Duodenal mucosa (tissue), 2 donors: ENCODE data around the gene UNC5B.

Source experiments
- H3K27ac ChIP-seq: one replicate; pipeline ENCODE4 v1.7.0; 2013; ENCODE audit warnings: low read depth, low read length
- H3K27me3 ChIP-seq, 2 donors: one replicate each; pipeline ENCODE4 v1.7.0; 2013; ENCODE audit warnings: low read length in 2 of 2, control low read depth in 1 of 2; ENCODE audit not compliant: insufficient read depth in 2 of 2, control insufficient read depth in 1 of 2
- H3K36me3 ChIP-seq, 2 donors: one replicate each; pipeline ENCODE4 v1.7.0; 2013; ENCODE audit warnings: low read length in 2 of 2, control low read depth in 1 of 2; ENCODE audit not compliant: insufficient read depth in 2 of 2, control insufficient read depth in 1 of 2
- H3K4me1 ChIP-seq, 2 donors: one replicate each; pipeline ENCODE4 v1.7.0; 2013; ENCODE audit warnings: low read length in 2 of 2, control low read depth in 1 of 2; ENCODE audit not compliant: insufficient read depth in 2 of 2, control insufficient read depth in 1 of 2
- H3K4me3 ChIP-seq, 2 donors: one replicate each; pipeline ENCODE4 v1.7.0; 2013; ENCODE audit warnings: low read length in 2 of 2, low read depth in 1 of 2
- H3K9ac ChIP-seq, 2 donors: one replicate each; pipeline ENCODE4 v1.7.0; 2013; ENCODE audit warnings: low read length in 2 of 2, low read depth in 1 of 2
- H3K9me3 ChIP-seq, 2 donors: one replicate each; pipeline ENCODE4 v1.7.0; 2013; ENCODE audit warnings: low read length in 2 of 2, control low read depth in 1 of 2; ENCODE audit not compliant: control insufficient read depth in 1 of 2

UNC5B gene

GRCh38 chr10:71251319-71251718, 38.9 kb downstream of the UNC5B start:
- Histone ChIP-seq H3K27me3 (no peaks in the 10 kb centered on the region), H3K4me1 (peaks cover 55% of the 10 kb centered on the region in 2 donors), H3K27ac (no peak overlapping the region), H3K9me3 (no peaks in the 10 kb centered on the region), H3K9ac (no peak overlapping the region), H3K4me3 (no peak overlapping the region), H3K36me3 (no peaks in the 10 kb centered on the region)

- H3K27ac ChIP-seq, result no peak overlapping the region
- no peaks in the 10 kb centered on the region for H3K36me3 ChIP-seq
- H3K9me3 ChIP-seq, result no peaks in the 10 kb centered on the region
- H3K9ac ChIP-seq, result peak overlapping the region in 1 of 2 donors; percentile 14
- H3K27me3 ChIP-seq, result no peaks in the 10 kb centered on the region
- peaks cover 54 to 55% of the 10 kb centered on the region in 2 donors for H3K4me1 ChIP-seq
- no peak overlapping the region for H3K4me3 ChIP-seq
Measured at GRCh38 chr10:71252220-71252619, 39.9 kb downstream of the UNC5B start.

GRCh38 chr10:71253981-71254818, 41.8 kb downstream of the UNC5B start:
- Histone ChIP-seq H3K27me3 (no peaks in the 10 kb centered on the region), H3K9ac (no peak overlapping the region), H3K36me3 (no peaks in the 10 kb centered on the region), H3K27ac (no peak overlapping the region), H3K4me3 (no peak overlapping the region), H3K4me1 (peaks cover 49% of the 10 kb centered on the region in 2 donors), H3K9me3 (no peaks in the 10 kb centered on the region)

DNA sequence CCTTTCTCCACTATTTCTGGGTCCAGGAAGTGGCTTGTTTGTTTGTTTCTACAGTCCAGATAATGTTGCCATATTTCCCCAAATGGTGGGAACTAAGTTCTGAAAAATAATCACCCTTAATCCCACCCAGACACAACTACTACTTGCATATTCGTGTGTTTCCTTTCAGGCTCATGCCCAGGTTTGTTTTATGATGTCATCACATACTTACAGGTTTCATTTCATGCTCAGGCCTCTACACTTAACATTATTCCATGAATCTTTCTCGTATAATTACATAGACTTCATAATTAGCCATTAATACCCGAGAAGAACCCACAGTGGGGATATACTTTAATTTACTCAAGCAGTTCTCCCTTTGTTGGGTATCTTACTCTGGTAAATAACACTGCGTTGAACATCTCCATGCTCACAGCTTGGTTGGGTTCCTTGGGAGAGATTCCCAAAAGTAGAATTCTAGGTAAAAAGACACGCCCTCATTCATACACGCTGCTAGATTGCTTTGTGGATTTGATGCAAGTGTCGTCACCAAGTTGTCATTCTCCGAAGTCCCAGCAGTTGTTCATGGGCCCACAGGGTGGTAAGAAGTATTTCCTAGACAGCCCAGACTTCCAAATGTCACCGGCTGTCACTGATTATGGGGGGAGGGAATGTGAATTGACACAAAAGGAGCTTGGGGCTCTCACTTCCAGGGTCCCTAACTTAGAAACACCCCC, 42.6 kb downstream of the UNC5B start:
- Histone ChIP-seq H3K9ac (no peak overlapping the region), H3K9me3 (no peaks in the 10 kb centered on the region), H3K4me1 (peaks cover 54% of the 10 kb centered on the region in 2 donors), H3K27me3 (no peaks in the 10 kb centered on the region), H3K36me3 (no peaks in the 10 kb centered on the region), H3K4me3 (no peak overlapping the region), H3K27ac (no peak overlapping the region)

DNA sequence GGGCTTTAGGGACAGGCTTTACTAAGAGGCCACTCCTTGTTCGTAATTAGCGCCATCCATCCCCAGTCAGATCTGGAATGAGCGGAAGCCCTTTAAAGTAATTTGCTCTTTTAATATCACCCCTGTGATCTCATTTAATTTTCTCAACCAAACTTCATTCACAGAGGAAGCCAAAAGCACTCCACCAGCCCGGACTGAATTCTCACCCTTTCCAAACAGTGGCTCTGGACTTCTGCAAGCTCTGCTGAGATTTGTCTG, 43.1 kb downstream of the UNC5B start:
- H3K4me1 ChIP-seq, result peaks cover 59% of the 10 kb centered on the region in 2 donors
- H3K9ac ChIP-seq, result no peak overlapping the region
- H3K9me3 ChIP-seq, result no peaks in the 10 kb centered on the region
- H3K27ac ChIP-seq, result no peak overlapping the region
- H3K4me3 ChIP-seq, result no peak overlapping the region
- H3K36me3 ChIP-seq, result no peaks in the 10 kb centered on the region
- H3K27me3 ChIP-seq, result no peaks in the 10 kb centered on the region

- Histone ChIP-seq H3K4me1 (peaks cover 59 to 60% of the 10 kb centered on the region in 2 donors), H3K36me3 (no peaks in the 10 kb centered on the region), H3K9ac (no peak overlapping the region), H3K4me3 (peak overlapping the region in 1 of 2 donors; percentile 19), H3K27me3 (no peaks in the 10 kb centered on the region), H3K9me3 (no peaks in the 10 kb centered on the region), H3K27ac (no peak overlapping the region)
Measured at GRCh38 chr10:71255808-71256660, 43.7 kb downstream of the UNC5B start.

DNA sequence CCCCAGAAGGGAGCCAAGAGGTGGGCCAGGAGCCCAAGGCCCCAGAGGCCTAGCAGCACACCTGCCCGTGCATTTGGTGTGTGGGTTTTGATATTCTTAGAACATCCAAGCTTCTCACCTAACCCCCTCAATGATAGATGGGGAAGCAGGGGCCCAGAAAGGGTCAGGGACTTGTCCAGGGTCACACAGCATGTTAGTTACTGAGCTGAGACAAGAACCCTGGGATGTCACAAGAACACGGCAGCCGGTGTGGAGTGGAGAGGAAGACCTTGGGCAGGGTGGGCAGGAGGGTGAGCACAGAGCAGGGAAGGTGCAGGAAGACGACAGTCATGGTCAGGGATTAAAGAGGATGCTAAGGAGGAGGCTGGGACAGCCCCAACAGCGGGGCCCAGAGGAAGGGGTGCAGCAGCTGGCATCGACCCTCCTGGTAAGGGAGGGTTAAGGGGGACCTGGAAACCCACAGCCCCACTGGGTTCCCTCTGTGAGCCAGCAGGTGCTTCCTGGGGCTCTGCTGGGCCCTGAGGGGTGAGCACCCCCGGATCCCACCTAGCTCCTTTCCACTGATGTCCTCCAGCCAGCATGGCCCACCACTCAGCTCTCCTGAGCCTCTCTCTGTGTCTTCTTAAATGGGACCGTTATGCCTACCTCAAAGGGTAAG, 44.4 kb downstream of the UNC5B start:
- peaks cover 55% of the 10 kb centered on the region in 2 donors for H3K4me1 ChIP-seq
- no peak overlapping the region for H3K27ac ChIP-seq

DNA sequence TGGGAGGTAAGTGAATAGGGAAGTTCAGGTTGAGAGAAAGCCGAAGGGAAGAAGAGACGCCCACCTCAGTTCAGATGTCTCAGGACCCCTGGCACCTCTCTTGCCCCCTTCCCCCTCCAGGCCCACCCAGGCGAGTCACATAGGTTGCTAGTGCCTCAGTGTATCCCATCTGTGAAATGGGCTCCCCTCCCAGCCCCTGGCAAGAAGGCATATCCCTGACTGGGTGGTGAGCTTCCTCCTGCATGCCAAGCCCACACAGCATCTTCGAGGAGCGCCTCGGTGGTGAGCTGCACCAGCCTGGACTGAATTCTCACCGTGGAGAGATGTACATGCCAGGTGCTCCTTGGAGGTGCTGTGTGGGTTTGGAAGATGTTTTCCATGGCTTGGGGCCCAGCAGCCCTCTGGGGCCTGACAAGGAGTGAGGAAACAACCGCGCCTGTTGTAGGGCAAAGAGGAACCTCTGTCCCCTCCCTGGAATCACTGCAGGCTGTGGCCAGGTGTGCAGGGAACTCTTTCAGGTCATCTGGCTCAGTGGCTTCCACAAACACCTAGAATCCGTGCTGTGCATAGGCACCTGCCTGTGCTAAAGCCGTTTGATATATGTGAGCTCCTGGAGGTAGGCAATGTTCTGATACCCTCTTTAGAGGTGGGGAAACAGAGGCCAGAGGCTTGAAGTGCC, 45.1 kb downstream of the UNC5B start:
- H3K27ac ChIP-seq, result no peak overlapping the region

More for the DNA sequence above, 44.4 kb downstream of the UNC5B start:
- peak overlapping the region in 1 of 2 donors; percentile 19 for H3K4me3 ChIP-seq
- H3K27me3 ChIP-seq, result no peaks in the 10 kb centered on the region
- no peaks in the 10 kb centered on the region for H3K36me3 ChIP-seq
- H3K9me3 ChIP-seq, result no peaks in the 10 kb centered on the region
- H3K9ac ChIP-seq, result no peak overlapping the region

DNA sequence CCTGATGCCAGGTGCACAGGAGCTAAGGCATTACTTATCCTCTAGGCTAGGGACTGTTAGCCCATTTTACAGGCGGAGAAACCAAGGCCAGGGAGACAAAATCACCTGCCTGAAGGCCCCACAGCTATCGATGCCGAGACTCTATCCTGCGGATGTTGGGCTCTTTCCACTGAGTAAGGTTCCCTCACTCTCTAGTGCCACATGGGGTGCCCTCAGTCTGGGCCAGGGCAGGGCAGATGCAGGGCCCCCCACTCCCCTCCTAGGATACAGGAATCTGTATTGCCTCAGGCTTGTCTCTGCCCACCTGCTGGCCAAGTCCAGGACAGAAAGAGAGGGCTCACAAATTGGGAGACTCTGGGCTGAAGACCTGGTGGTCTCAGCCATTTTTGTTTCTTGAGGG, 45.7 kb downstream of the UNC5B start:
- no peaks in the 10 kb centered on the region for H3K9me3 ChIP-seq
- peaks cover 42 to 45% of the 10 kb centered on the region in 2 donors for H3K4me1 ChIP-seq
- H3K9ac ChIP-seq, result no peak overlapping the region
- no peaks in the 10 kb centered on the region for H3K36me3 ChIP-seq
- H3K4me3 ChIP-seq, result no peak overlapping the region
- no peaks in the 10 kb centered on the region for H3K27me3 ChIP-seq
- no peak overlapping the region for H3K27ac ChIP-seq

More for the DNA sequence above, 45.1 kb downstream of the UNC5B start:
- Histone ChIP-seq H3K9ac (no peak overlapping the region), H3K4me1 (peaks cover 48 to 50% of the 10 kb centered on the region in 2 donors), H3K4me3 (no peak overlapping the region), H3K9me3 (no peaks in the 10 kb centered on the region), H3K27me3 (no peaks in the 10 kb centered on the region), H3K36me3 (no peaks in the 10 kb centered on the region)
